HEK293 (cell line): ENCODE results near the gene THAP11.

Source experiments
- EGR2 ChIP-seq: fragments of 450-650 bp; formaldehyde crosslinking; IDR thresholded peaks from 2 replicates; pipeline ENCODE4 v1.5.1; 2016; ENCODE audit warnings: low read depth, missing biosample characterization, missing genetic modification characterization
- KLF10 ChIP-seq: fragments of 450-650 bp; IDR thresholded peaks from 2 replicates; pipeline ENCODE4 v1.5.1; 2018; ENCODE audit warnings: missing biosample characterization, mild to moderate bottlenecking, missing genetic modification characterization
- MYNN ChIP-seq: fragments of 450-650 bp; formaldehyde crosslinking; IDR thresholded peaks from 2 replicates; pipeline ENCODE4 v1.5.1; 2016; ENCODE audit warnings: missing biosample characterization, missing genetic modification characterization, borderline replicate concordance
- SALL2 ChIP-seq: fragments of 450-650 bp; formaldehyde crosslinking; IDR thresholded peaks from 2 replicates; pipeline ENCODE4 v1.5.0; 2017; ENCODE audit warnings: missing biosample characterization, mild to moderate bottlenecking, missing genetic modification characterization, borderline replicate concordance
- SP7 ChIP-seq: fragments of 450-650 bp; formaldehyde crosslinking; IDR thresholded peaks from 2 replicates; pipeline ENCODE4 v1.5.1; 2016; ENCODE audit warnings: missing biosample characterization, missing genetic modification characterization
- TCF7L2 ChIP-seq: IDR thresholded peaks from 2 replicates; pipeline ENCODE4 v1.6.1; 2011; ENCODE audit warnings: low read depth, mild to moderate bottlenecking, inconsistent platforms, low read length, moderate library complexity, borderline replicate concordance
- ZFHX2 ChIP-seq: fragments of 450-650 bp; formaldehyde crosslinking; conservative IDR thresholded peaks from 2 replicates; pipeline ENCODE4 v1.5.1; 2016; ENCODE audit warnings: missing biosample characterization, missing genetic modification characterization
- ZNF223 ChIP-seq: fragments of 450-650 bp; formaldehyde crosslinking; IDR thresholded peaks from 2 replicates; pipeline ENCODE4 v1.5.1; 2016; ENCODE audit warnings: missing biosample characterization, missing genetic modification characterization
- ZNF324 ChIP-seq: fragments of 450-650 bp; formaldehyde crosslinking; IDR thresholded peaks from 2 replicates; pipeline ENCODE4 v1.5.1; 2016; ENCODE audit warnings: missing biosample characterization, missing genetic modification characterization
- ZNF426 ChIP-seq: fragments of 450-650 bp; formaldehyde crosslinking; IDR thresholded peaks from 2 replicates; pipeline ENCODE4 v1.5.1; 2017; ENCODE audit warnings: missing biosample characterization, missing genetic modification characterization, mild to moderate bottlenecking, inconsistent platforms, moderate library complexity
- ZNF514 ChIP-seq: fragments of 450-650 bp; formaldehyde crosslinking; IDR thresholded peaks from 2 replicates; pipeline ENCODE4 v1.5.1; 2016; ENCODE audit warnings: missing biosample characterization, missing genetic modification characterization
- ZNF549 ChIP-seq: fragments of 450-650 bp; IDR thresholded peaks from 2 replicates; pipeline ENCODE4 v1.5.1; 2018; ENCODE audit warnings: missing biosample characterization, missing genetic modification characterization, mild to moderate bottlenecking, inconsistent platforms, moderate library complexity
- ZNF677 ChIP-seq: fragments of 450-650 bp; IDR thresholded peaks from 2 replicates; pipeline ENCODE4 v1.5.0; 2018; ENCODE audit warnings: missing biosample characterization, mild to moderate bottlenecking, missing genetic modification characterization, moderate library complexity
- TF ChIP-seq, protein P1 (sequence below): fragments of 450-650 bp; formaldehyde crosslinking; IDR thresholded peaks from 2 replicates; pipeline ENCODE4 v1.5.1; 2016; ENCODE audit warnings: missing biosample characterization, missing genetic modification characterization
- TF ChIP-seq, protein P2 (sequence below): fragments of 450-650 bp; formaldehyde crosslinking; IDR thresholded peaks from 2 replicates; pipeline ENCODE4 v1.5.1; 2016; ENCODE audit warnings: missing biosample characterization, missing genetic modification characterization
- TF ChIP-seq, protein P3 (sequence below): fragments of 450-650 bp; formaldehyde crosslinking; IDR thresholded peaks from 2 replicates; pipeline ENCODE4 v1.5.1; 2017; ENCODE audit warnings: missing biosample characterization, missing genetic modification characterization
- TF ChIP-seq, protein P4 (sequence below): fragments of 450-650 bp; IDR thresholded peaks from 2 replicates; pipeline ENCODE4 v1.5.1; 2018; ENCODE audit warnings: missing biosample characterization, missing genetic modification characterization
- TF ChIP-seq, protein P5 (sequence below): fragments of 450-650 bp; formaldehyde crosslinking; IDR thresholded peaks from 2 replicates; pipeline ENCODE4 v1.5.1; 2016; ENCODE audit warnings: missing biosample characterization, missing genetic modification characterization
- TF ChIP-seq, protein P6 (sequence below): fragments of 450-650 bp; formaldehyde crosslinking; IDR thresholded peaks from 2 replicates; pipeline ENCODE4 v1.5.1; 2016; ENCODE audit warnings: missing biosample characterization, missing genetic modification characterization
- TF ChIP-seq, protein P7 (sequence below): fragments of 450-650 bp; formaldehyde crosslinking; conservative IDR thresholded peaks from 2 replicates; pipeline ENCODE4 v1.5.1; 2016; ENCODE audit warnings: low read depth, missing biosample characterization, missing genetic modification characterization
- TF ChIP-seq, protein P8 (sequence below): fragments of 450-650 bp; formaldehyde crosslinking; IDR thresholded peaks from 2 replicates; pipeline ENCODE4 v1.5.1; 2016; ENCODE audit warnings: missing biosample characterization, missing genetic modification characterization

Gene THAP11

DNA sequence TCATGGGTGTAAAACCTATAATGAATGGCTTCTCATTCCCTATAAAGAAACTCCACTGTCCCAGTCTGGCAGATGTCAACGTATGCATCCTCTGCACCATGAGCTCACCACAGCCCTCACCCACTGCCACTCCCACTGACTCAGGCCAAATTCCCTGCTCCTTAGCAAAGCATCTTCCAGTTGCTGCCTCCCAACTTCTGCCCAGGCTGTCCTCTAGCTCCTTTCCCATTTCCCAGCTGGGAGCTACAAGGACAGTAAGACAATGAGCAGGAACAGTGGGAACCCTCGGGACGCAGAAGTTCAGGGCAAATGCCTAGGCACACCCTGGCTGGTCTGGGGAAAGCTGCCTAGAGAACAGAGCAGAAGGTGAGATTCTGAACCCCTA, 9.1 kb upstream of the THAP11 start (continued):
- TF ChIP-seq, protein P1, sequence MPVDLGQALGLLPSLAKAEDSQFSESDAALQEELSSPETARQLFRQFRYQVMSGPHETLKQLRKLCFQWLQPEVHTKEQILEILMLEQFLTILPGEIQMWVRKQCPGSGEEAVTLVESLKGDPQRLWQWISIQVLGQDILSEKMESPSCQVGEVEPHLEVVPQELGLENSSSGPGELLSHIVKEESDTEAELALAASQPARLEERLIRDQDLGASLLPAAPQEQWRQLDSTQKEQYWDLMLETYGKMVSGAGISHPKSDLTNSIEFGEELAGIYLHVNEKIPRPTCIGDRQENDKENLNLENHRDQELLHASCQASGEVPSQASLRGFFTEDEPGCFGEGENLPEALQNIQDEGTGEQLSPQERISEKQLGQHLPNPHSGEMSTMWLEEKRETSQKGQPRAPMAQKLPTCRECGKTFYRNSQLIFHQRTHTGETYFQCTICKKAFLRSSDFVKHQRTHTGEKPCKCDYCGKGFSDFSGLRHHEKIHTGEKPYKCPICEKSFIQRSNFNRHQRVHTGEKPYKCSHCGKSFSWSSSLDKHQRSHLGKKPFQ = no peak
- TF ChIP-seq, protein P2, sequence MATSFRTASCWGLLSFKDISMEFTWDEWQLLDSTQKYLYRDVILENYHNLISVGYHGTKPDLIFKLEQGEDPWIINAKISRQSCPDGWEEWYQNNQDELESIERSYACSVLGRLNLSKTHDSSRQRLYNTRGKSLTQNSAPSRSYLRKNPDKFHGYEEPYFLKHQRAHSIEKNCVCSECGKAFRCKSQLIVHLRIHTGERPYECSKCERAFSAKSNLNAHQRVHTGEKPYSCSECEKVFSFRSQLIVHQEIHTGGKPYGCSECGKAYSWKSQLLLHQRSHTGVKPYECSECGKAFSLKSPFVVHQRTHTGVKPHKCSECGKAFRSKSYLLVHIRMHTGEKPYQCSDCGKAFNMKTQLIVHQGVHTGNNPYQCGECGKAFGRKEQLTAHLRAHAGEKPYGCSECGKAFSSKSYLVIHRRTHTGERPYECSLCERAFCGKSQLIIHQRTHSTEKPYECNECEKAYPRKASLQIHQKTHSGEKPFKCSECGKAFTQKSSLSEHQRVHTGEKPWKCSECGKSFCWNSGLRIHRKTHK = no peak
- TF ChIP-seq, protein P3, sequence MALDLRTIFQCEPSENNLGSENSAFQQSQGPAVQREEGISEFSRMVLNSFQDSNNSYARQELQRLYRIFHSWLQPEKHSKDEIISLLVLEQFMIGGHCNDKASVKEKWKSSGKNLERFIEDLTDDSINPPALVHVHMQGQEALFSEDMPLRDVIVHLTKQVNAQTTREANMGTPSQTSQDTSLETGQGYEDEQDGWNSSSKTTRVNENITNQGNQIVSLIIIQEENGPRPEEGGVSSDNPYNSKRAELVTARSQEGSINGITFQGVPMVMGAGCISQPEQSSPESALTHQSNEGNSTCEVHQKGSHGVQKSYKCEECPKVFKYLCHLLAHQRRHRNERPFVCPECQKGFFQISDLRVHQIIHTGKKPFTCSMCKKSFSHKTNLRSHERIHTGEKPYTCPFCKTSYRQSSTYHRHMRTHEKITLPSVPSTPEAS = no peak
- TF ChIP-seq EGR2 (peak; percentile 71; the same call in 1 of the 2 replicates), ZFHX2 (peak; percentile 72), KLF10 (tag by site-specific recombination) (no peak), MYNN (tag by site-specific recombination) (no peak), ZNF426 (no peak), SP7 (tag by site-specific recombination) (0 out of 2 replicates have a peak, but pooled peaks have one; percentile 29), ZNF324 (no peak), ZNF549 (no peak), ZNF223 (tag by site-specific recombination) (no peak), SALL2 (tag by site-specific recombination) (no peak), TCF7L2 (no peak), ZNF514 (no peak), ZNF677 (tag by site-specific recombination) (no peak)
- TF ChIP-seq, protein P4, sequence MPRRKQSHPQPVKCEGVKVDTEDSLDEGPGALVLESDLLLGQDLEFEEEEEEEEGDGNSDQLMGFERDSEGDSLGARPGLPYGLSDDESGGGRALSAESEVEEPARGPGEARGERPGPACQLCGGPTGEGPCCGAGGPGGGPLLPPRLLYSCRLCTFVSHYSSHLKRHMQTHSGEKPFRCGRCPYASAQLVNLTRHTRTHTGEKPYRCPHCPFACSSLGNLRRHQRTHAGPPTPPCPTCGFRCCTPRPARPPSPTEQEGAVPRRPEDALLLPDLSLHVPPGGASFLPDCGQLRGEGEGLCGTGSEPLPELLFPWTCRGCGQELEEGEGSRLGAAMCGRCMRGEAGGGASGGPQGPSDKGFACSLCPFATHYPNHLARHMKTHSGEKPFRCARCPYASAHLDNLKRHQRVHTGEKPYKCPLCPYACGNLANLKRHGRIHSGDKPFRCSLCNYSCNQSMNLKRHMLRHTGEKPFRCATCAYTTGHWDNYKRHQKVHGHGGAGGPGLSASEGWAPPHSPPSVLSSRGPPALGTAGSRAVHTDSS (tag by site-specific recombination) = no peak
- TF ChIP-seq, protein P5, sequence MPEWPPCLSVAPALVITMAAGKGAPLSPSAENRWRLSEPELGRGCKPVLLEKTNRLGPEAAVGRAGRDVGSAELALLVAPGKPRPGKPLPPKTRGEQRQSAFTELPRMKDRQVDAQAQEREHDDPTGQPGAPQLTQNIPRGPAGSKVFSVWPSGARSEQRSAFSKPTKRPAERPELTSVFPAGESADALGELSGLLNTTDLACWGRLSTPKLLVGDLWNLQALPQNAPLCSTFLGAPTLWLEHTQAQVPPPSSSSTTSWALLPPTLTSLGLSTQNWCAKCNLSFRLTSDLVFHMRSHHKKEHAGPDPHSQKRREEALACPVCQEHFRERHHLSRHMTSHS (tag by site-specific recombination) = no peak
- TF ChIP-seq, protein P6, sequence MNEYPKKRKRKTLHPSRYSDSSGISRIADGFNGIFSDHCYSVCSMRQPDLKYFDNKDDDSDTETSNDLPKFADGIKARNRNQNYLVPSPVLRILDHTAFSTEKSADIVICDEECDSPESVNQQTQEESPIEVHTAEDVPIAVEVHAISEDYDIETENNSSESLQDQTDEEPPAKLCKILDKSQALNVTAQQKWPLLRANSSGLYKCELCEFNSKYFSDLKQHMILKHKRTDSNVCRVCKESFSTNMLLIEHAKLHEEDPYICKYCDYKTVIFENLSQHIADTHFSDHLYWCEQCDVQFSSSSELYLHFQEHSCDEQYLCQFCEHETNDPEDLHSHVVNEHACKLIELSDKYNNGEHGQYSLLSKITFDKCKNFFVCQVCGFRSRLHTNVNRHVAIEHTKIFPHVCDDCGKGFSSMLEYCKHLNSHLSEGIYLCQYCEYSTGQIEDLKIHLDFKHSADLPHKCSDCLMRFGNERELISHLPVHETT (tag by site-specific recombination) = no peak
- TF ChIP-seq, protein P7, sequence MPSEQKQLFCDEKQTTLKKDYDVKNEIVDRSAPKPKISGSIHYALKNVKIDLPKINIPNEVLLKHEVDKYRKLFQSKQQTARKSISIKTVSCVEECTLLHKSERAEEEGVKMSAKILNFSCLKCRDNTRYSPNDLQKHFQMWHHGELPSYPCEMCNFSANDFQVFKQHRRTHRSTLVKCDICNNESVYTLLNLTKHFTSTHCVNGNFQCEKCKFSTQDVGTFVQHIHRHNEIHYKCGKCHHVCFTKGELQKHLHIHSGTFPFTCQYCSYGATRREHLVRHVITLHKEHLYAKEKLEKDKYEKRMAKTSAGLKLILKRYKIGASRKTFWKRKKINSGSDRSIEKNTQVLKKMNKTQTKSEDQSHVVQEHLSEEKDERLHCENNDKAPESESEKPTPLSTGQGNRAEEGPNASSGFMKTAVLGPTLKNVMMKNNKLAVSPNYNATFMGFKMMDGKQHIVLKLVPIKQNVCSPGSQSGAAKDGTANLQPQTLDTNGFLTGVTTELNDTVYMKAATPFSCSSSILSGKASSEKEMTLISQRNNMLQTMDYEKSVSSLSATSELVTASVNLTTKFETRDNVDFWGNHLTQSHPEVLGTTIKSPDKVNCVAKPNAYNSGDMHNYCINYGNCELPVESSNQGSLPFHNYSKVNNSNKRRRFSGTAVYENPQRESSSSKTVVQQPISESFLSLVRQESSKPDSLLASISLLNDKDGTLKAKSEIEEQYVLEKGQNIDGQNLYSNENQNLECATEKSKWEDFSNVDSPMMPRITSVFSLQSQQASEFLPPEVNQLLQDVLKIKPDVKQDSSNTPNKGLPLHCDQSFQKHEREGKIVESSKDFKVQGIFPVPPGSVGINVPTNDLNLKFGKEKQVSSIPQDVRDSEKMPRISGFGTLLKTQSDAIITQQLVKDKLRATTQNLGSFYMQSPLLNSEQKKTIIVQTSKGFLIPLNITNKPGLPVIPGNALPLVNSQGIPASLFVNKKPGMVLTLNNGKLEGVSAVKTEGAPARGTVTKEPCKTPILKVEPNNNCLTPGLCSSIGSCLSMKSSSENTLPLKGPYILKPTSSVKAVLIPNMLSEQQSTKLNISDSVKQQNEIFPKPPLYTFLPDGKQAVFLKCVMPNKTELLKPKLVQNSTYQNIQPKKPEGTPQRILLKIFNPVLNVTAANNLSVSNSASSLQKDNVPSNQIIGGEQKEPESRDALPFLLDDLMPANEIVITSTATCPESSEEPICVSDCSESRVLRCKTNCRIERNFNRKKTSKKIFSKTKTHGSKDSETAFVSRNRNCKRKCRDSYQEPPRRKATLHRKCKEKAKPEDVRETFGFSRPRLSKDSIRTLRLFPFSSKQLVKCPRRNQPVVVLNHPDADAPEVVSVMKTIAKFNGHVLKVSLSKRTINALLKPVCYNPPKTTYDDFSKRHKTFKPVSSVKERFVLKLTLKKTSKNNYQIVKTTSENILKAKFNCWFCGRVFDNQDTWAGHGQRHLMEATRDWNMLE = no peak
- TF ChIP-seq, protein P8, sequence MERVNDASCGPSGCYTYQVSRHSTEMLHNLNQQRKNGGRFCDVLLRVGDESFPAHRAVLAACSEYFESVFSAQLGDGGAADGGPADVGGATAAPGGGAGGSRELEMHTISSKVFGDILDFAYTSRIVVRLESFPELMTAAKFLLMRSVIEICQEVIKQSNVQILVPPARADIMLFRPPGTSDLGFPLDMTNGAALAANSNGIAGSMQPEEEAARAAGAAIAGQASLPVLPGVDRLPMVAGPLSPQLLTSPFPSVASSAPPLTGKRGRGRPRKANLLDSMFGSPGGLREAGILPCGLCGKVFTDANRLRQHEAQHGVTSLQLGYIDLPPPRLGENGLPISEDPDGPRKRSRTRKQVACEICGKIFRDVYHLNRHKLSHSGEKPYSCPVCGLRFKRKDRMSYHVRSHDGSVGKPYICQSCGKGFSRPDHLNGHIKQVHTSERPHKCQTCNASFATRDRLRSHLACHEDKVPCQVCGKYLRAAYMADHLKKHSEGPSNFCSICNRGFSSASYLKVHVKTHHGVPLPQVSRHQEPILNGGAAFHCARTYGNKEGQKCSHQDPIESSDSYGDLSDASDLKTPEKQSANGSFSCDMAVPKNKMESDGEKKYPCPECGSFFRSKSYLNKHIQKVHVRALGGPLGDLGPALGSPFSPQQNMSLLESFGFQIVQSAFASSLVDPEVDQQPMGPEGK = no peak
